Astrocyte of the cerebellum (primary cell): Measurements from ENCODE around the gene DOCK1.
"Not testable (repeated sequence)": the region's sequence is repeated elsewhere in the genome, so short reads cannot be mapped to it uniquely, and the experiment has no call there.

Experiments used
- DNase-seq: peaks from one replicate; pipeline ENCODE4 v3.0.0-alpha.2; 2011; ENCODE audit warnings: low read depth
- H3K4me3 ChIP-seq: 2 replicates; pipeline ENCODE4 v1.5.1; 2011; ENCODE audit warnings: mild to moderate bottlenecking, low read depth, low read length, moderate library complexity
- CTCF ChIP-seq: IDR thresholded peaks from 2 replicates; pipeline ENCODE4 v1.5.1; 2012; ENCODE audit warnings: low read length, low read depth, moderate library complexity, mild to moderate bottlenecking; ENCODE audit errors: missing control alignments
- in situ Hi-C: cut with HindIII; loops from 2 replicates; pipeline ENCODE4 v1.10.0; 2017; ENCODE audit warnings: low sequenced_read_pairs

Gene DOCK1

GRCh38 chr10:126876456-126876855, 28.8 kb upstream of the DOCK1 start:
- no peak for DNase-seq
- no peak for TF ChIP-seq CTCF
- in situ Hi-C loops = no loop called here
- no peak overlapping the region for H3K4me3 ChIP-seq

GRCh38 chr10:126877390-126877789, 27.8 kb upstream of the DOCK1 start:
- no peak for DNase-seq
- H3K4me3 ChIP-seq = no peak overlapping the region
- in situ Hi-C loops = no loop called here
- TF ChIP-seq CTCF = no peak

- in situ Hi-C loops = no loop called here
- TF ChIP-seq CTCF = no peak
Measured at GRCh38 chr10:126878594-126878993, 26.6 kb upstream of the DOCK1 start.

GRCh38 chr10:126880926-126881325, 24.3 kb upstream of the DOCK1 start:
- in situ Hi-C loops = no loop called here
- no peak for DNase-seq
- no peak overlapping the region for H3K4me3 ChIP-seq
- TF ChIP-seq CTCF = no peak

More at GRCh38 chr10:126878594-126878993, 26.6 kb upstream of the DOCK1 start:
- no peak overlapping the region for H3K4me3 ChIP-seq
- no peak for DNase-seq

- H3K4me3 ChIP-seq, DNase-seq, in situ Hi-C loops: not testable (repeated sequence)
Measured at GRCh38 chr10:126882055-126882454, 23.2 kb upstream of the DOCK1 start.

- in situ Hi-C loops, H3K4me3 ChIP-seq, DNase-seq: not testable (repeated sequence)
Measured at GRCh38 chr10:126888436-126888835, 16.8 kb upstream of the DOCK1 start.

GRCh38 chr10:126889421-126889820, 15.8 kb upstream of the DOCK1 start:
- H3K4me3 ChIP-seq = no peak overlapping the region
- in situ Hi-C loops = no loop called here
- DNase-seq = no peak
- TF ChIP-seq CTCF = no peak

- H3K4me3 ChIP-seq, DNase-seq, in situ Hi-C loops: not testable (repeated sequence)
Measured at GRCh38 chr10:126890797-126891196, 14.4 kb upstream of the DOCK1 start.
